Ovary (tissue), 3 donors: ENCODE data around the gene NCAM1.

ENCODE experiments used
- EP300 ChIP-seq: sonication (generic); formaldehyde crosslinking; IDR thresholded peaks from one replicate; pipeline ENCODE4 v1.6.1; 2017; ENCODE audit warnings: antibody characterized with exemption
- POLR2A ChIP-seq: fragments of 450-650 bp; IDR thresholded peaks from one replicate; pipeline ENCODE4 v1.6.1; 2017; ENCODE audit warnings: antibody characterized with exemption, mild to moderate bottlenecking, moderate library complexity
- TF ChIP-seq, protein P1 (sequence below), 3 donors: fragments of 450-650 bp in 2 of 3; fragments of 200-600 bp in 1 of 3; IDR thresholded peaks; one replicate each; pipeline versions ENCODE4 v1.5.1 to v1.8.0; 2016 to 2022; ENCODE audit warnings: antibody characterized with exemption in 3 of 3, mild to moderate bottlenecking in 1 of 3
- donor health status: DM: no; HTN: no; CAD: no.

DNA sequence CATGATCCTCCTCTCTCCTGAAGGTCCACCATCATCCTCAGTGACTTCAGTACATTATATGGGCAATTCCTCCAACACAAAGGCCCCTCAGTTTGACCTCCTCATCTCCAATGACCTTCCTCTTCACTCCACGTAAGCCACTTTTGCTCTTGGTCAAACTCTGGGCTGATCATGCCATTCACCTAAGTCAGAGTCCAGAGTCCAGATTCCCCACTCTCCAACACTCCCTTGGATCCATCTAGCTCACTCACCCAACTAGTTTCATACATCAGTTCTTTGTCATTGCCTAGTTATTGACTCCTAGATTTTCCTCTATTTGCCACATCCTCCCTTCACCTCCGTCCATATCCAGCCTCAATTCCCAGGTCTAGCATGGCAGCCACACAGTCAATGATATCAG is 322.7 kb downstream of the NCAM1 start:
- TF ChIP-seq, protein P1, sequence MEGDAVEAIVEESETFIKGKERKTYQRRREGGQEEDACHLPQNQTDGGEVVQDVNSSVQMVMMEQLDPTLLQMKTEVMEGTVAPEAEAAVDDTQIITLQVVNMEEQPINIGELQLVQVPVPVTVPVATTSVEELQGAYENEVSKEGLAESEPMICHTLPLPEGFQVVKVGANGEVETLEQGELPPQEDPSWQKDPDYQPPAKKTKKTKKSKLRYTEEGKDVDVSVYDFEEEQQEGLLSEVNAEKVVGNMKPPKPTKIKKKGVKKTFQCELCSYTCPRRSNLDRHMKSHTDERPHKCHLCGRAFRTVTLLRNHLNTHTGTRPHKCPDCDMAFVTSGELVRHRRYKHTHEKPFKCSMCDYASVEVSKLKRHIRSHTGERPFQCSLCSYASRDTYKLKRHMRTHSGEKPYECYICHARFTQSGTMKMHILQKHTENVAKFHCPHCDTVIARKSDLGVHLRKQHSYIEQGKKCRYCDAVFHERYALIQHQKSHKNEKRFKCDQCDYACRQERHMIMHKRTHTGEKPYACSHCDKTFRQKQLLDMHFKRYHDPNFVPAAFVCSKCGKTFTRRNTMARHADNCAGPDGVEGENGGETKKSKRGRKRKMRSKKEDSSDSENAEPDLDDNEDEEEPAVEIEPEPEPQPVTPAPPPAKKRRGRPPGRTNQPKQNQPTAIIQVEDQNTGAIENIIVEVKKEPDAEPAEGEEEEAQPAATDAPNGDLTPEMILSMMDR (IDR thresholded peaks at IDR 0.05), result no peak
- TF ChIP-seq EP300 (no peak), POLR2A (no peak)
